GM21529 (cell line): Measurements from ENCODE around the gene NPHP3.
"Not testable (repeated sequence)": the region's sequence is repeated elsewhere in the genome, so short reads cannot be mapped to it uniquely, and the experiment has no call there.

Experiments
- ATAC-seq: cut with Tn5 transposase; IDR thresholded peaks from one replicate; pipeline ENCODE4 v1.9.1; 2021; ENCODE audit not compliant: unreplicated experiment

Gene NPHP3

GRCh38 chr3:132722165-132723023, at the start of gene NPHP3:
Gene NPHP3, minus strand, starts transcription at chr3:132722409. Its CDS starts 54 bp downstream, at chr3:132722355.
- ATAC-seq = peak; percentile 80

GRCh38 chr3:132758740-132759139, 36.5 kb upstream of the NPHP3 start:
- no peak for ATAC-seq

GRCh38 chr3:132756108-132756650, 34.0 kb upstream of the NPHP3 start:
- ATAC-seq = no peak

GRCh38 chr3:132753946-132754345, 31.7 kb upstream of the NPHP3 start:
- no peak for ATAC-seq

GRCh38 chr3:132749786-132750185, 27.6 kb upstream of the NPHP3 start:
- no peak for ATAC-seq

- ATAC-seq = not testable (repeated sequence)
Measured at GRCh38 chr3:132746720-132747119, 24.5 kb upstream of the NPHP3 start.

GRCh38 chr3:132738314-132738713, 16.1 kb upstream of the NPHP3 start:
- ATAC-seq = no peak

GRCh38 chr3:132735589-132735988, 13.4 kb upstream of the NPHP3 start:
- no peak for ATAC-seq

- ATAC-seq = no peak
Measured at GRCh38 chr3:132730891-132731580, 8.8 kb upstream of the NPHP3 start.

- ATAC-seq = no peak
Measured at GRCh38 chr3:132726341-132726823, 4.2 kb upstream of the NPHP3 start.

GRCh38 chr3:132723024-132723950, 1.1 kb upstream of the NPHP3 start:
- ATAC-seq = peak; percentile 5

GRCh38 chr3:132721479-132722164, 587 bp downstream of the NPHP3 start:
- ATAC-seq = peak; percentile 32

GRCh38 chr3:132720228-132720627, 2.0 kb downstream of the NPHP3 start:
- no peak for ATAC-seq

- ATAC-seq = no peak
Measured at GRCh38 chr3:132716372-132716771, 5.8 kb downstream of the NPHP3 start.

- ATAC-seq = no peak
Measured at GRCh38 chr3:132713977-132714727, 8.1 kb downstream of the NPHP3 start.

GRCh38 chr3:132710311-132710710, 11.9 kb downstream of the NPHP3 start:
- no peak for ATAC-seq

- no peak for ATAC-seq
Measured at GRCh38 chr3:132709761-132710160, 12.4 kb downstream of the NPHP3 start.

- ATAC-seq = no peak
Measured at GRCh38 chr3:132703733-132704132, 18.5 kb downstream of the NPHP3 start.

- no peak for ATAC-seq
Measured at GRCh38 chr3:132695422-132695821, 26.8 kb downstream of the NPHP3 start.
